Spleen (tissue), 7 donors: ENCODE measurements around the gene THBS4.

Experiments
- CTCF ChIP-seq, 11 experiments: fragments of 200-600 bp in 7 of 11; fragments of 450-650 bp in 4 of 11; sonication (generic) in 4 of 11; IDR thresholded peaks in 8 of 11; conservative IDR thresholded peaks in 3 of 11; 1 replicate in 7 of 11; 2 replicates in 4 of 11; pipeline versions ENCODE4 v1.4.0 to v1.8.0; 2016 to 2021; ENCODE audit warnings: antibody characterized with exemption in 11 of 11, inconsistent platforms in 4 of 11, mild to moderate bottlenecking in 1 of 11
- POLR2A ChIP-seq, 3 donors: fragments of 450-650 bp; IDR thresholded peaks; one replicate each; pipeline ENCODE4 v1.5.1; 2017; ENCODE audit warnings: antibody characterized with exemption in 3 of 3, mild to moderate bottlenecking in 1 of 3
- POLR2AphosphoS5 ChIP-seq, 3 donors: sonication (generic); formaldehyde crosslinking; IDR thresholded peaks; one replicate each; pipeline ENCODE4 v1.5.1; 2017; ENCODE audit warnings: antibody characterized with exemption in 3 of 3
- donor health status: DM: no; HTN: no; CAD: no; lungs with moderate emphysema.
- donor health status: DM: no; HTN: no; CAD: no.
- donor health status: DM: no; HTN: no; CAD: no.

DNA sequence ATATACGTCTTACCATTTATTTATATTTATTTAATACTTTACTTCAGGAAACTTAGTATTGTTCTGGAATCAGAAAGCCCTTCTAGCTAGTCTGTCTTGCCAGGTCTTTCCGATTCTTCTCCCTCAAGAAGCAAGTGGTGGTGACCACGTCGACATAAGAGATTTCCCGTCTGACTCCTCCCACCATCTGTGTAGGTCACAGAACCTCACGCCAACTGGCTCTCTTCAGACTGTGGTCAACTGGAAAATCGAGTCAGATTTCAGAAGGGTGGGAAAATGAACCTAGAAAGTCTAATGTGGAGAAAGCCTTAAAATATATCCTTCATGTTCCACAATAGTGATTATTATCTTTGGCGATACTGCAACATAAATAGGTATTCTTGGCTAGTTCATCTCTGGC is 17.3 kb downstream of the THBS4 start:
- no peak for TF ChIP-seq CTCF (IDR thresholded peaks at IDR 0.05 in 8 of 11, conservative IDR thresholded peaks at IDR 0.05 in 3 of 11)
- no peak for TF ChIP-seq POLR2AphosphoS5 (IDR thresholded peaks at IDR 0.05)
- no peak for TF ChIP-seq POLR2A (IDR thresholded peaks at IDR 0.05)
